Pancreas (tissue), 10 donors: ENCODE measurements around the gene MMADHC. TPM values are rescaled to one million over a fixed set of nuclear protein-coding genes. Genes with fewer than 3 reads are reported as not detected.

Experiments used
- ATAC-seq, 4 donors: fragments of 200-7000 bp; cut with Tn5 transposase; one replicate each; pipeline versions ENCODE4 v1.8.0 to v1.9.1; 2020; ENCODE audit warnings: mild to moderate bottlenecking in 4 of 4, moderate library complexity in 4 of 4
- DNase-seq, 6 donors: peaks; one replicate each; pipeline ENCODE4 v3.0.0-alpha.2; 2020
- FAIRE-seq: peaks from 2 replicates; lab custom pipeline; 2012; peaks lifted over from hg19 to GRCh38; lab: Jason Lieb, UNC
- H3K27ac ChIP-seq, 4 donors: fragments of 200-600 bp; sonication (generic); 1 replicate in 3 of 4; 2 replicates in 1 of 4; pipeline versions ENCODE4 v1.5.0 to v1.8.0; 2020
- H3K27me3 ChIP-seq, 4 donors: fragments of 200-600 bp; one replicate each; pipeline ENCODE4 v1.8.0; 2021
- H3K36me3 ChIP-seq, 3 donors: fragments of 200-600 bp; sonication (generic) in 1 of 3; one replicate each; pipeline versions ENCODE4 v1.5.0 to v1.8.0; 2020 to 2021
- H3K4me1 ChIP-seq, 3 donors: fragments of 200-600 bp; one replicate each; pipeline ENCODE4 v1.8.0; 2021
- H3K4me3 ChIP-seq, 4 donors: fragments of 200-600 bp; sonication (generic) in 2 of 4; one replicate each; pipeline versions ENCODE4 v1.5.0 to v1.8.0; 2020 to 2021
- H3K9me3 ChIP-seq, 4 donors: fragments of 200-600 bp; one replicate each; pipeline ENCODE4 v1.8.0; 2021
- WGBS, 2 donors: extraction: QIAGEN DNeasy Blood & Tissue Kit; methylation state at CpG; one replicate each; pipeline ENCODE4 v1.1.7; 2013; 5-methylcytosine and 5-hydroxymethylcytosine counted together
- intact Hi-C, 3 donors: fragments of 100-400 bp; cut with DNase I; formaldehyde crosslinking; loops; one replicate each; pipeline versions ENCODE4 v1.11.1 to v1.14.2; 2022
- polyA plus RNA-seq, 2 donors: library from polyadenylated mRNA; stranded (reverse); fragments of 200-250 nt; gene quantifications; one replicate each; pipeline ENCODE4 v1.2.3, GENCODE V29; 2013
- total RNA-seq, 6 donors: library from RNA; stranded (reverse); fragmentation: NEBNext Ultra II Directional in 4 of 6; extraction: Animal tissue kit (Norgen Biotek cat#: 25700) in 4 of 6; gene quantifications; one replicate each; pipeline versions ENCODE4 v1.2.1 to v1.2.4, GENCODE V29; 2021 to 2023
- TF ChIP-seq, protein P1 (sequence below), 4 donors: fragments of 200-600 bp; sonication (generic) in 3 of 4; IDR thresholded peaks; one replicate each; pipeline versions ENCODE4 v1.5.0 to v1.8.0; 2021; ENCODE audit warnings: antibody characterized with exemption in 4 of 4
- donor health status: healthy with polysubstance abuse.
- donor health status: DM: no; HTN: no; CAD: no; lungs with moderate emphysema.
- donor health status: DM: no; HTN: no; CAD: no.
- donor health status: control.
- donor health status: control.
- donor health status: Bipolar disorder and iron deficiency.
- donor health status: DM: yes; HTN: yes; CAD: no.
- donor health status: DM: no; HTN: no; CAD: no.
- donor health status: DM: no; HTN: no; CAD: no.
- donor health status: DM: yes; HTN: yes; CAD: no.

MMADHC gene
- total and polyA plus RNA-seq, 8 donors, result 20.1 to 68.0 (median 57.4) TPM

DNA sequence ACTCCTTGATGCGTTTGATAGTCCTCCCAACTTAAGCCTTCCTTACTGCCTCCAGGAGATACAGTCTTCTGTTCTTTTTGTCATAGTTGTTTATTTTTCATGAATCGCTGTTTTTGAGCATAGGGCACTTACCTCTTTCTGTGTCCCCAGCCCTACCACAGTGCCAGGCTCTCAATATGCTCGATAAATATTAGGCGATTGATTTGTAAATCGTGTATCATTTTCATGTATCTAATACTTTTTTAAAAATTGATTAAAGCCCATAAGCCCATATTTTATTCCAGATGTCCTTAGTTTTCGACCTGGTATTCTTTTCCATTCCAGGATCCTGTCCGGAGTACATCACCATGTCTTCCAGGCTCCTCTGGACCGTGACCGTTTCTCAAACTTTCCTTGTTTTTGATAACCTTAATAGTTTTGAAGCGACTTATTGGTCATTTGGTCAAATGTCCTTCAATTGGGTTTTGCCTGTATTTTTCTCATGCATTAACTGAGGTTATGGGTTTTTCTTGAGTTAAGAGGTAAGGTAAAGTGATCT is 444 bp upstream of the MMADHC start:
- WGBS, 2 donors, result 29 to 46% methylated on average over 10 of the region's 10 CpGs
- H3K4me1 ChIP-seq, result peaks cover 18 to 36% (median 23%) of the 10 kb centered on the region in 3 donors
- FAIRE-seq (no peak), ATAC-seq (peak in 2 of 4 donors; percentile 21 to 33), DNase-seq (no peak)
- no peaks in the 10 kb centered on the region for H3K36me3 ChIP-seq
- peak overlapping the region; percentile 52 to 75 (median 66) for H3K4me3 ChIP-seq
- H3K9me3 ChIP-seq, result no peaks in the 10 kb centered on the region
- intact Hi-C loops, result no loop called here
- H3K27me3 ChIP-seq, result no peaks in the 10 kb centered on the region
- H3K27ac ChIP-seq, result peak overlapping the region; percentile 96 to 99 (median 98)
- TF ChIP-seq, protein P1, sequence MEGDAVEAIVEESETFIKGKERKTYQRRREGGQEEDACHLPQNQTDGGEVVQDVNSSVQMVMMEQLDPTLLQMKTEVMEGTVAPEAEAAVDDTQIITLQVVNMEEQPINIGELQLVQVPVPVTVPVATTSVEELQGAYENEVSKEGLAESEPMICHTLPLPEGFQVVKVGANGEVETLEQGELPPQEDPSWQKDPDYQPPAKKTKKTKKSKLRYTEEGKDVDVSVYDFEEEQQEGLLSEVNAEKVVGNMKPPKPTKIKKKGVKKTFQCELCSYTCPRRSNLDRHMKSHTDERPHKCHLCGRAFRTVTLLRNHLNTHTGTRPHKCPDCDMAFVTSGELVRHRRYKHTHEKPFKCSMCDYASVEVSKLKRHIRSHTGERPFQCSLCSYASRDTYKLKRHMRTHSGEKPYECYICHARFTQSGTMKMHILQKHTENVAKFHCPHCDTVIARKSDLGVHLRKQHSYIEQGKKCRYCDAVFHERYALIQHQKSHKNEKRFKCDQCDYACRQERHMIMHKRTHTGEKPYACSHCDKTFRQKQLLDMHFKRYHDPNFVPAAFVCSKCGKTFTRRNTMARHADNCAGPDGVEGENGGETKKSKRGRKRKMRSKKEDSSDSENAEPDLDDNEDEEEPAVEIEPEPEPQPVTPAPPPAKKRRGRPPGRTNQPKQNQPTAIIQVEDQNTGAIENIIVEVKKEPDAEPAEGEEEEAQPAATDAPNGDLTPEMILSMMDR (IDR thresholded peaks at IDR 0.05), result no peak

DNA sequence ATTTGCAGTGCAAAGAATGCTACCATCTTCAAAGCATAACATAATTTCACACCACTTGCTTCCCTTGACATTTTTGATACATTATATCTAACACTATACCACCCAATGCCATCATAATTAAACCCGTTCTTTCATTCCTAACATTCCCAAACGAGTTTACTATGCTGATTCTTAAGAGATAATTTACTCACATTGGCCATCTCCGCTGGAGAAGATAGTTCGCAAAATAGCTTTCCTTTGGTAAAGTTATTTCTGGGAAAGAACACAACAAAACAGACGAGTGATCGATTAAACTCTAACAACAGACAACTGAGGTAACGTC is 716 bp downstream of the MMADHC start:
- WGBS, 2 donors, result 0% methylated on average over 7 of the region's 7 CpGs
- TF ChIP-seq, protein P1 (IDR thresholded peaks at IDR 0.05), result no peak
- peaks cover 18 to 46% (median 23%) of the 10 kb centered on the region in 3 donors for H3K4me1 ChIP-seq
- ATAC-seq (peak in 1 of 4 donors; percentile 2), FAIRE-seq (no peak), DNase-seq (no peak)
- peaks cover 0 to 3% (median 0%) of the 10 kb centered on the region in 3 donors for H3K36me3 ChIP-seq
- no peaks in the 10 kb centered on the region for H3K27me3 ChIP-seq
- H3K4me3 ChIP-seq, result peak overlapping the region; percentile 52 to 75 (median 66)
- no peaks in the 10 kb centered on the region for H3K9me3 ChIP-seq
- peak overlapping the region; percentile 96 to 99 (median 98) for H3K27ac ChIP-seq
- intact Hi-C loops, result no loop called here

DNA sequence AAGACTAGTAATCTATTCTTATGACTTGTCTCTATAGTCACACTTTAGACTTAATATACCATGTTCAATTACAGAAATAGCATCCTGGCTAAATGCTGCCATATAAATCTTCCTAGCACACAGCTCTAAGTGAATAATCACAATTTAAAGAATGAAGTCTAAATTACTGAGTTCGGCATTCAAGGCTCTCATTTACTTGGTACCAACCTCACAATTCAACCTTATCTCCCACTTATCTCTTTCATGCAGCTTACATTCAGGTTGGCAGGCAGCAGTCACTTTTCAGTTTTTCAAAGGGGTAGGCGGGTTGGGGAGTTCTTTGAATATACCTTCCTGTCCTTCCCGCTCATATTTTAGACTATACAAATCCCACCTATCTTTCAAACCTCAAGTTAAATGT is 1.5 kb downstream of the MMADHC start:
- ATAC-seq (no peak), FAIRE-seq (no peak), DNase-seq (no peak)
- TF ChIP-seq, protein P1 (IDR thresholded peaks at IDR 0.05), result no peak
- Histone ChIP-seq H3K4me3 (peak overlapping the region in 3 of 4 donors; percentile 60 to 75 (median 73)), H3K4me1 (peaks cover 18 to 48% (median 23%) of the 10 kb centered on the region in 3 donors), H3K27me3 (no peaks in the 10 kb centered on the region), H3K9me3 (no peaks in the 10 kb centered on the region), H3K27ac (peak overlapping the region in 1 of 4 donors; percentile 3), H3K36me3 (peaks cover 0 to 11% (median 0%) of the 10 kb centered on the region in 3 donors)
- 52 to 62% methylated on average over 3 of the region's 3 CpGs for WGBS, 2 donors
- intact Hi-C loops, result no loop called here

DNA sequence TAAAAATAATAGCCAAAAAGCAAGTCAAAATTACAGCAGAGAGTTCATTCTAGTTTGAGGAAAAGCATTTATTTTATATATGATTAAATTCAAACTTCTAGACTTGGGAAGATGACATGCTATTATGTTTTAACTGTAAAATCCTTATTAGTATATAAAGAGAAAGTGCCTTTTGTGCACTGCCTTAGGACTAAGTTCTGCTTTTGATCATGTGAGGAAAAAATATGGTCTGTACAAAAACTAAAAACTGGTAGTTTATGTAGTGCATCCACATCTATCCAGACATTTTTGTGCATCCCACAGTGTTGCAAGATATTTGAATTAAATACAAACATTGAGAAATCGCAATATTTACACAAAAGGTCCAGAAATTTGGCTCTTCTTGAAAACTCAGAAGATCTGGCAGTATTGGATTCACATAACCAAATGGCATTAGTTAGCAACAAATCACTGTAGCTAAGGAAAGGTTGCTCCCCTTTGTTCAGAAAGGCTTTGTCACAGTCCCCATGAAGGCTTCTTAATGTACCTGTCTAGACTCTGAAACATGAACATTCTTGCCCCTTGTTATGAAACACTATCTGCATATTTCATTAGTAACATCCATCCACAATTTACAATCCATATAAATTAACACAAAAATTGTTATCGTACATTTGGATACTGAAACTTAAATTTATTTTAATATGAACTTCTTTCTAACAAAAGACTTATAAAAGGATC is 2.2 kb downstream of the MMADHC start:
- intact Hi-C loops, result no loop called here
- Histone ChIP-seq H3K4me1 (peaks cover 18 to 48% (median 23%) of the 10 kb centered on the region in 3 donors), H3K27me3 (no peaks in the 10 kb centered on the region), H3K27ac (peak overlapping the region in 1 of 4 donors; percentile 3), H3K4me3 (peak overlapping the region in 1 of 4 donors; percentile 75), H3K9me3 (no peaks in the 10 kb centered on the region), H3K36me3 (peaks cover 0 to 18% (median 0%) of the 10 kb centered on the region in 3 donors)
- ATAC-seq (no peak), FAIRE-seq (no peak), DNase-seq (no peak)
- WGBS, 2 donors, result 67 to 82% methylated on average over 2 of the region's 2 CpGs
- TF ChIP-seq, protein P1 (IDR thresholded peaks at IDR 0.05), result no peak
